ENCODE results near the gene CARD14.
"Not testable (repeated sequence)": the region's sequence is repeated elsewhere in the genome, so short reads cannot be mapped to it uniquely, and the experiment has no call there.

The CARD14 gene

DNA sequence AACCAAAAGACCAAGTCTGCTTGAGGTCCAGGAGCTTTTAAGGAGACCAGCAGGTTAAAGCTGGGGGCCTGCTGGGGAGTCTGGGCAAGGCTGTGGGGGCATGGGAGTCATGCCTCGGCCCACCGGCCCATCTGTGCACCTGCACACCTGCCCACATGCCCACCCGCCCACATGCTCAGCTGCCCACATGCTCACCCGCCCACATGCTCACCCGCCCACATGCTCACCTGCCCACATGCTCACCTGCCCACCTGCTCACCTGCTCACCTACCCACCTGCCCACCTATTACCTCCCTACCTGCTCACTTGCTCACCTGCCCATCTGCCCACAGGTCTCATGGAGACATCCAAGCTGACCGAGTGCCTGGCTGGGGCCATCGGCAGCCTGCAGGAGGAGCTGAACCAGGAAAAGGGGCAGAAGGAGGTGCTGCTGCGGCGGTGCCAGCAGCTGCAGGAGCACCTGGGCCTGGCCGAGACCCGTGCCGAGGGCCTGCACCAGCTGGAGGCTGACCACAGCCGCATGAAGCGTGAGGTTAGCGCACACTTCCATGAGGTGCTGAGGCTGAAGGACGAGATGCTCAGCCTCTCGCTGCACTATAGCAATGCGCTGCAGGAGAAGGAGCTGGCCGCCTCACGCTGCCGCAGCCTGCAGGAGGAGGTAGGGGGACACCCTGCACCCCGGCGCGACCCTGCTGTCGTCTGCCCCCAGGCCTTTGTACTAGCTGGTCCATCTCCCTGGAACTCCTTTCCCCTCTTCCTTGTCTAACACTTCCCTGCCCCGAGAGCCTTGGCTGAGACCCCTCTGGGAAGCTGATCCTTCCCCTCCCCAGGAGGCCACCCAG lies 14.0 kb downstream of the CARD14 start:
- DNase-seq (ENCODE audit: low read depth), result no peak

DNA sequence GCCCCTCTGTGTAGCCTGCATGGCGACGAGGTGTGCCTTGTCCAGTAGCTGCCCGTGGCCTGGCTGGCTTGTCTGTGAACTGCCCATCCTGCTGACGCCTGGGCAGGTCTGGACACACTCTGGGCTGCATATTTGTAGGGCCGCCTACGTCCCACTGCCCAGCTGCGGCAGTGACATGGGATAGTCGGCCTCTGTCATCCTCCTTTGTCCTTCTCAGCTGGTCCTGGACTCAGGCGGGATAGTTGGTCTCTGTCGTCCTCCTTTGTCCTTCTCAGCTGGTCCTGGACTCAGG lies 14.5 kb downstream of the CARD14 start:
- DNase-seq (ENCODE audit: low read depth), result no peak

DNA sequence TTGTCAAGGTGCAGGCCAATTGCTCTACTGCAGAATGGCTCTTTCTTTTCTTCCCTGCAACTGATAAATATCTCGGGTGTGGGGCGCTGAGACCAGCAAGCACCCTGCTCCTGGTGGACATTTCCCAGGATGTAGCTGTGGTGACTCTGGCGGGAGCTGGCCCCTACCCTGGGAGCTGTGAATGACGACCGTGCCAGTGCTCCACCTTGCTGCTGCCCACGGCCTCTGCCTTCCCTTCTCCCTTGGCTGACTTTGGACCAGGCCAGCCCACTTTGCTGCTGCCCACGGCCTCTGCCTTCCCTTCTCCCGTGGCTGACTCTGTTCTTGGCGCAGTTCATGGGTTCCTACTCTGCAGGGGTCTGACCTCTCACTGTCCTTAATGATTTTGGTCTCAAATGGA lies 16.1 kb downstream of the CARD14 start:
- DNase-seq (ENCODE audit: low read depth), result no peak

DNA sequence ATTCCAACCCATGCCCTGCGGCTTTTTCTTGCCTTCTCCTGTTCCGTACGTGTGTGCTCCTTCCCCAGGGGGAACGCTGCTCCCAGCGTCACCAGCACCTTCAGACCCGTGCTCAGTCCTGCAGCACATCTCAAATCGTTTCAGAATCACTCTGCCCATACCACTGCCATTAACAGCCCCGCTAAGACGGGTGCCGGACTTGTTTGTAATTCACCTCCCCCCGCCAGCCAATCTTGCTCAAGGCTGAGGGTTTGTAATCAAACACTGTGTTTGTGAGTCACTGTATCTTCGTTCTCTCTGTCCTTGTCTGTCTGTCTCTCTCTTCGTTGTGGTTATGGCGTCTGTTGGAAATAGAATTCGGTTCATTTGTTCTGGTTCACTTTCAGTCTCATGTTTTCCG lies 17.3 kb downstream of the CARD14 start:
- no peak for DNase-seq (ENCODE audit: low read depth)

DNA sequence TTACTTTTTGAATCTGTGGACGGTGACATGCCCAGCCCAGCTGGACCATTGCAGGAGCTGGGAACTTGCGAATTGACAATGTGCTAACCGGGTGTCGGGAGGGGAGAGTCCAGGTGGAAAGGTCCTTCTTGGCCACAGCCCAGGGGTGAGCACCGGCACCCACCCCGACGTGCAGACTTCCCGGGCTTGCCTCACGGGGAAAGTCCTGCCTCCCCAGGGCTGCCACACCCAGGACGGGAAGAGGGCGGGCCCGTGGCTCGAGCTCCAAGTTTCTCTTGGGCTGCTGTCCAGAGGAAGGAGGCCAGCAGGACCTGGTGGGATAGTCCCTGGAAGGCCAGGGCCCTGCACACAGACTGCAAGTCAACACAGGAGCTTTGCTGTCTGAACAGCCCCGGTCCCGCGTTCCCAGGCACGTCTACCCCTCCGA lies 17.7 kb downstream of the CARD14 start:
- DNase-seq (ENCODE audit: low read depth), result no peak

GRCh38 chr17:80189611-80190010 lies 19.8 kb downstream of the CARD14 start:
- no peak for DNase-seq (ENCODE audit: low read depth)

DNA sequence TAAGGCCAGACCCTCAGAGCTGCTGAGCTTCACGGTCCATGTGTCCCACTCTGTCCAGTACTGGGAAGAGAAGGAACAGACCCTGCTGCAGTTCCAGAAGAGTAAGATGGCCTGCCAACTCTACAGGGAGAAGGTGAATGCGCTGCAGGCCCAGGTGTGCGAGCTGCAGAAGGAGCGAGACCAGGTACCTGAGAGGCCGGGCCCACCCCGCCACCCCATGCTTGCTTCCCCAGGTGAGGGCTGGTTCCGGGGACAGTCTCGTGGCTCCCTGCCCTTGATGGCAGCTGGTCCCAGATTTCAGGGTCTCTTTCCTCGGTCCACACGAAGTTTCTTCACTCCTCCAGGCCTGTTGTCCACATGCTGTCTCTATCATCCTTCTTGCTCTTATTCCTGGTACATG lies 20.9 kb downstream of the CARD14 start:
- no peak for DNase-seq (ENCODE audit: low read depth)

- DNase-seq (ENCODE audit: low read depth), result no peak
These were observed 21.4 kb downstream of the CARD14 start for GRCh38 chr17:80191192-80191591.

GRCh38 chr17:80191865-80192661 lies 22.2 kb downstream of the CARD14 start:
- no peak for DNase-seq (ENCODE audit: low read depth)

DNA sequence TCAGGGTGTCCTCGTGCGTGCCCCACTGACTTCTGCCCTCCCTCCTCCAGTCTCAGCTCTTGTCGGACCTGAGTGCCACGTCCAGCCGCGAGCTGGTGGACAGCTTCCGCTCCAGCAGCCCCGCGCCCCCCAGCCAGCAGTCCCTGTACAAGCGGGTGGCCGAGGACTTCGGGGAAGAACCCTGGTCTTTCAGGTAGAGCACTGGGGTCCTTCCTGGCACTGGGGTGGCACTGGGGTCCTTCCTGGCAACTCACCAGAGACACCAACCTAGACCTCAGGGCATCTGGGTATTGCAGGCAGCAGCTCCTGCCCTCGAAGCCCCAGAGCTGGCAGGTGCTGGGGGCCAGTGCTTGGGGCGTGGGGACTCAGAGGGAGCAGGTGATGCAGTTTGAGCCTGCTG lies 25.3 kb downstream of the CARD14 start:
- no peak for DNase-seq (ENCODE audit: low read depth)

DNA sequence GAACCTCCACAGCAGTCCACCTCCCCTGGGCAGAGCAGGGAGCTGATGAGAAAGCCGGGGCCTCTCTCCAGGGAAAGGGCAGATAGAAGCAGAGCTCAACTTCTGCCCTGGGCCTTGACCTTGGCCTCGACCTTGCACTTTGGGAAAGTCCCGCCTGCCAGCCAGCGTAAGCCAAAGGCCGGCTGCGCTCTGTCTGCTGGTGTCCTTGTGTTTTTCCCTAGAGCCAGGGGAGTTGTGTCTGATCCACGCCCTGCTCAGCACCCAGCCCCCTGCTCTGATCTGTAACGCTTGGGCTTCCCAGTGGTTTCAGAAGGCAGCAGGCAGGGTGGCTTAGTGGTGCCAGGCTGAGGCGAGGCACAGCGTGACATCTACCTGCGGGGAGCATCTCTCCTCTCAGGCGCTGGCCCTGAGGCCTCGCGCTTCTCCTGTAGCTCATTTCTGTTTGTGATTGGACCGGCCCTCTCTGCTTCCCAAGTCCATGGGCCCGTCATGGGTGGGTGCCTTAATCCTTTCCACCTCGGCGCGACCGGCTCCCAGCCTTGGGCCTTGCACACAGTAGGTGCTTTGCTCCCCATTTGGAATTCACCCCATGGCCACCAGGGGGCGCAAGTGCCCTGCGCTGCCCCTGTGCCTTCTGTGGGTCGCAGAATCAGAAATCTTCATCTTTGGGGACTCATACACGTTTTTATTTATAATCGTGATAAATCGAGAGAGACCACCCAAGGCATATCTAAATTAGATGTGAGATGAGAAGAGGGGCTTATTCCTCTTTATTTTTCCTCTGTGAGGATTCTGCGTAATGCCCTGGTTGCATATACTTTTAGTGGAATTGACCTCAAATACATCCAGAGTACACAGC lies 26.1 kb downstream of the CARD14 start:
- DNase-seq (ENCODE audit: low read depth), result peak; percentile 28

GRCh38 chr17:80196652-80197051 lies 26.8 kb downstream of the CARD14 start:
- no peak for DNase-seq (ENCODE audit: low read depth)

DNA sequence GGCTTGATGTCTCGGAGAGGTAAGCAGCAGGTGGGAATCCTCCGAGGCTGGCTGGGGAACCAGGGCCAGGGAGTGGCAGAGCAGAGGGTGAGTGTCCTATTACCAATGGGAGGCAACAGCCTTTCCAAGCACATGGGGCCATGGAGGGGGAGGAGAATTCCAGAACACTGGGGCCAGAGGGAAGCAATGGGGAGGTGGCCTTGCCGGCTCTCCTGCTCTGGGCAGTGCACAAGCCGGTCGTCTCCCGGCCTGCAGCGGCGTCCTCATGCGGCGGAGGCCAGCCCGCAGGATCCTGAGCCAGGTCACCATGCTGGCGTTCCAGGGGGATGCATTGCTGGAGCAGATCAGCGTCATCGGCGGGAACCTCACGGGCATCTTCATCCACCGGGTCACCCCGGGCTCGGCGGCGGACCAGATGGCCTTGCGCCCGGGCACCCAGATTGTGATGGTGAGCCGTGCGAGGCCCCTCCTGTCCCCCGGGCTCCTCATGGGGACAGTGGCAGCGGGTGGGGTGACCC lies 28.4 kb downstream of the CARD14 start:
- DNase-seq (ENCODE audit: low read depth), result no peak

DNA sequence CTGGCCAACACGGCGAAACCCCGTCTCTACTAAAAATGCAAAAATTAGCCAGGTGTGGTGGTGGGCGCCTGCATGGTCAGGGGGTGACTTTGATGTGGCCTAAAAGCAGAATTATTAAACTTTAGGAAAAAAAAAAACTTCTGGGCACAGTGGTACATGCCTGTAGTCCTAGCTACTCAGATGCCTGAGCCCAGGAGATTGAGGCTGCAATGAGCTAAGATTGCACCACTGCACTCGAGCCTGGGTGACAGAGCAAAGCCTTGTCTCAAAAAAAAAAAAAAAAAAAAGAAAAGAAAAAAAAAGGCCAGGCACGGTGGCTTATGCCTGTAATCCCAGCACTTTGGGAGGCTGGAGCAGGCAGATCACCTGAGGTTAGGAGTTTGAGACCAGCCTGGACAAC lies 29.5 kb downstream of the CARD14 start:
- DNase-seq (ENCODE audit: low read depth), result not testable (repeated sequence)

DNA sequence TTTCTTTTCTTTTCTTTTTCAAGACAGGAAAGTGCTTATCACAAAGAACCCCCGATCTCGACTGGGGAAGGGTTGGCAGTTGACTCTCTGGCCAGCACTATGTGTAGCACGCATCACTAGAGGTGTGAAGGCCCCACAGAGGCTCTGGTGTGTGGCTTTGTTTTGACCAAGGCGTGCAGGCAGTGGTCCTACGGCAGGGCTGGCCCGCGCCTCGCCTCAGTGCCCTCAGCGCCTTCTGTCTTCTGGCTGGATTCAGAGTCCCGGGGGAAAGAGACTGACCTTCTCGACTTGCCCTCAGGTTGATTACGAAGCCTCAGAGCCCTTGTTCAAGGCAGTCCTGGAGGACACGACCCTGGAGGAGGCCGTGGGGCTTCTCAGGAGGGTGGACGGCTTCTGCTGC lies 31.6 kb downstream of the CARD14 start:
- DNase-seq (ENCODE audit: low read depth), result no peak

DNA sequence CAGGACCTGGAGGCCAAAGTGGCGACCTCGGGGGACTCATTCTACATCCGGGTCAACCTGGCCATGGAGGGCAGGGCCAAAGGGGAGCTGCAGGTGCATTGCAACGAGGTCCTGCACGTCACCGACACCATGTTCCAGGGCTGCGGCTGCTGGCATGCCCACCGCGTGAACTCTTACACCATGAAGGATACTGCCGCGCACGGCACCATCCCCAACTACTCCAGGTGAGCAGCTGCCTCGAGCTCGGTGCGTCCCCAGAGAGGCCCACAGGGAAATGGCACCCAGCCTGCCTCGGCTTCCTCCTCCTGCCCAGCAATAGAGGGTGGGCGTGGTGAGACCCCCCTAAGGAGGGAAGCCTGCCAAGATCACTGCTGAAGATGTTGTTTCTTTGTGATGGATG lies 32.4 kb downstream of the CARD14 start:
- DNase-seq (ENCODE audit: low read depth), result no peak

DNA sequence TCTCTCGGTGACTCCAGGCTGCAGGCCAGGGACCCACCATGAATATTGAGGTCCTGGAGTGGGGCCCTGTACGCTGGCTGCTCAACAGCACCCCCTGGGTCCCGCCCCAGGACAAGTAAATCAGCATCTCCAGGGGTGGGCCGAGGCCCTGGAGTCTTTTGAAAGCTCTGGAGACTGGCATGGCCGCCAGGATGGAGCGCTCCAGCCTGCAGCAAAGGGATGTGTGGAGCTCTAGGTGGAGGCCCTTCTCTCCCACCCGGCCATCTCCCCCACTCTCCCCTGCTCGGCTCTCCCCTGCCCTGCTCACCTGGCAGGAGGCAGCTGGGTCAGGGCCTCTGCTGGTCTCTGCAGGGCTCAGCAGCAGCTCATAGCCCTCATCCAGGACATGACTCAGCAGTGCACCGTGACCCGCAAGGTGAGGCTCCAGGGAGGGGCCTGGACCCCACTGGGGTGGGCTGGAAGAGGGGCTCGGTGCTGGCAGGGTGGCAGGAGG lies 33.7 kb downstream of the CARD14 start:
- no peak for DNase-seq (ENCODE audit: low read depth)

DNA sequence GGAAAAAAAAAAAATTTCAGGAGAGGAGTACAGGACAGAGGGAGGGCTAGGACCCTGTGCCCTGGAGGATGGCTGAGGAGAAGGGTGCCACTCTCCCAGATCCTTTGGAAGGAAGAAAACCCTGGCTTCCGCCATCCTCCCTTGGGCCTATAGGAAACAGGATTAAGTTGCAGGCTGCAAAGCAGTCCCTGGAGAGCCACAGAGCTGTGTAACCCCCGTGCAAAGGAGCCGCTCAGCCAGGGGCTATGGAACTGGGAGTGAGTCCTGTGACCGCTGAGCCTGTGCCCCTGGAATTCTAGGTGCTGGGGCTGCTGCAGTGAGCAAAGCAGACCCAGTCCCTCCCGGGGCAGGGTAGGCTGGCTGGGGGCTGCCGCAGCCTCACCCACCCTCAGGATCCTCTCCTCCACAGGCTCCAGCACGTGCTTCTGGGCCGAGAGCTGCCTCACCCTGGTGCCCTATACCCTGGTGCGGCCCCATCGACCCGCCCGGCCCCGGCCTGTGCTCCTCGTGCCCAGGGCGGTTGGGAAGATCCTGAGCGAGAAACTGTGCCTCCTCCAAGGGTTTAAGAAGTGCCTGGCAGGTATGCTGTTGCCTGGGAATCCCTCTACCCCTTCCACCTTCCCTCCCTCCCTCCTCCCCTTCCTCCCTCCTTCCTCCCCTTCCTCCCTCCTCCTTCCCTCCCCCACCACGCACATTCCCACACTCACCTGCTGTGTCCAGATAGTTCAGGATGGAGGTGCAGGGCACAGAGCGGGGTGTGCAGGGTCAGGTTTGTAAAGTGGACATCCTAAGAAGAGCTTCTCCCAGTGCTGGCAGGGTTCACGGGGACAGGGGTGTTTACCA lies 35.0 kb downstream of the CARD14 start:
- no peak for DNase-seq (ENCODE audit: low read depth)

DNA sequence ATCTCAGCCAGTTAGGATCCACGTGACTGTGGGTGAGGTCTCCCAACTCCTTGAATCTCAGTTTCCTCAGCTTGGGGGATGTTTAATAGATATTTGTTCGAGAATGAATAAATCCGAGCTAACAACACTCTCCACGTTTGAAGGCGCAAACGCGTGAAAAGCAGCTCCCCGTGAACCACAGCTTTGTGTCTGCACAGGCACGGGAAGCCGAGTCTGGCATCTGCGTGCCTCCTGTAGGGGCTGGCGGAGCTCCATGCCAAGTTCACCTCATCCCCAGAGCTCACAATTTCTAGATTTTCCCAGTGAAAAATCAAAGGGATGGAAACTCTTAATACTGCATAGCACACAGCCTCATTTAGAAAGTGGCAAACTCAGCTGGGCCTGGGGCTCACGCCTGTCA lies 36.0 kb downstream of the CARD14 start:
- DNase-seq (ENCODE audit: low read depth), result no peak

GRCh38 chr17:80208050-80208449 lies 38.2 kb downstream of the CARD14 start:
- DNase-seq (ENCODE audit: low read depth), result no peak

DNA sequence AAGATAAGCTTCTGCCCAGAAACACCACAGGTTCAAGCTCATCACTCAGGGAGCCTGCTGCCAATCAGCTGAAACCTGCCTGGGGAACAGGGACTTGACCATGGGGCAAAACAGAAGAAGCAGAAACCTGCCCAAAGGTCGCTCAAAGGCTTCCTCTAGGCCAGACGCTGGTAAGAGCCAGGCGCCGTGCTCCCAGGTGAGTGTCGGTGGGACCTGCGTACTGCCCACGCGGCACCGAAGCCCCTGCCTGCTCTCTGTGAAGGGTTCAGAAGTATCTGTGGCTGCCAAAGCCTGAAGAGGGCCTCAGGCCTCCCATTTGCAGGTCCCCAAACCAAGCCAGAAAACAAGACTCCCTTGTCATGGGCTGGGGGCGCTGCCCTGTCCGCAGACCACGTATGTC lies 39.9 kb downstream of the CARD14 start:
- DNase-seq (ENCODE audit: low read depth), result no peak

Measured in stimulated activated CD8-positive, alpha-beta memory T cell treated with anti-CD3 and anti-CD28 coated beads, Interleukin-15, amount 100 ng/mL, for 24 hours (primary cell).